Measurements from ENCODE around the gene PCYT1A.

DNA sequence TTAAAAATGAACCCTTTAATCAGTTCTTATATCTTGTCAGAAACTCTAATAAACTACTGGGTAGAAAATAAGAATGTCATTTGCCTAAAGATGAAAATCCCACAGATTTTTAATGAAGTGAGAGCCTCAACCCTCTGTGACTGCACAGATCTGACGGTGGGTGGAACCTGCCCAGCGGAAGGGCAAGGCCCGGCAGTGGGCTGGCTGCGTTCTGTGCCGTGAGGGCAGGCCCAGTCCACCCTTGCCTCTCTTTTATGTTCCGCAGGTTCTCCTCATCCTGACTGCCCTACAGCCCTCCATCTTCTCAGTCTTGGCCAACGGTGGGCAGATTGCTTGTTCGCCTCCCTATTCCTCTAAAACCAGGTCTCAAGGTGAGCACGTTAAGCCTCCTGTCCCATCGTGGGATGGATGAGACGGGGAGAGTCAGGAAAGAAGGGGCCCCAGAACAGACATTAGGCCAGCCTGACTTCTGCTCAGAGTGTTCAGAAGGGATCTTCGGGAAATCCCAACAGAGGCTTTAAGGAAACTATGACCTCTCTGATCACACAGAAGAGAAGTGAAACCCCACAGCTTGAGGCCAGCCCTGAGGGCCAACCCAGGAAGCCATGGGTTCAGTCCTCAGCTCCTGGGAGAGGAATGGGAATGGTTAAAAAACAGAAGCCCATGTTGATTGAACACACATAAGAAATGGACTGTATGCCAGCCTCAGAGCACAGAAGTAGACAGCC lies 55.2 kb downstream of the PCYT1A start:
- TF ChIP-seq CTCF (optimal IDR thresholded peaks at IDR 0.05 in 1 of 3, IDR thresholded peaks at IDR 0.05 in 1 of 3, conservative IDR thresholded peaks at IDR 0.05 in 1 of 3; ENCODE audit: extremely low read depth in 1 of 3, insufficient read depth in 2 of 3, low read length in 3 of 3) (no peak), EZH2 (IDR thresholded peaks at IDR 0.05; ENCODE audit: low read length) (no peak)

Measured in keratinocyte (primary cell).